Retina (tissue), 1 donor: Measurements from ENCODE around the gene RAET1L.
"Not testable (repeated sequence)": the region's sequence is repeated elsewhere in the genome, so short reads cannot be mapped to it uniquely, and the experiment has no call there.

Source experiments
- DNase-seq: peaks from one replicate; pipeline ENCODE4 v3.0.0-alpha.2; 2016

Gene RAET1L

DNA sequence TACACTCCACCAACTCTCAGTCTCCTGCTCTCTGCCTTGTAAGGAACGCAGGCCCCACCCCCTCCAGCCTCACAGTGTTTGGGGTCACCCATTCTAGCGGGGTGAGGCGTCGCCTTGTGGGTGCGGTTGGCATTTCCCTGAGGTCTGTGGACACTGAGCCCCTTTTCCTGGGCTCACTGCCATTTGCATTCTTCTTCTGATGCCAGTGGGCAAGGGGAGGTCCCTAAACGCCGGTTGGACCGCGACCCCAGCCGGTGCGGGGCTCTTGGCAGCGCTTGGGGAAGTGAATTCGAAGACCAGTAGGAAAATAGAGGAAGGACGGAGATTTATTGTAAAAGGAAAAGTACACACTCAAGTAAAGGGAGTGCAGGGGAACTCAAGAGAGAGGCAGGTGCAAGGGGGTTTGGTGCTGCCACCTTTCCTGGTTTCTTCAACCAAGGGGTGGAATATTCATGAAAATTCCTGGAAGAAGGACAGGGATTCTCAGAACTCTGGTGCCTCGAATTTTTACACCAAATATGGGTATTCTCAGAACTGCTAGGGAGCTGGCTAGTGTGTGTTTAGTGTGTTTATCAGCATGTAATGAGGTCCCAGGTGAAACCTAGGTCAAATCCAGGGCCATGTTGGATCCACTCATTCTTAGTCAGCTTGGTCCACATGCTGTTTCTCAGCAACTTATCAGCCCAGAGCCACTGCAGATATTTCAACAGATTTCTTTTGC lies 9.9 kb downstream of the RAET1L start:
- peak; percentile 49 for DNase-seq

DNA sequence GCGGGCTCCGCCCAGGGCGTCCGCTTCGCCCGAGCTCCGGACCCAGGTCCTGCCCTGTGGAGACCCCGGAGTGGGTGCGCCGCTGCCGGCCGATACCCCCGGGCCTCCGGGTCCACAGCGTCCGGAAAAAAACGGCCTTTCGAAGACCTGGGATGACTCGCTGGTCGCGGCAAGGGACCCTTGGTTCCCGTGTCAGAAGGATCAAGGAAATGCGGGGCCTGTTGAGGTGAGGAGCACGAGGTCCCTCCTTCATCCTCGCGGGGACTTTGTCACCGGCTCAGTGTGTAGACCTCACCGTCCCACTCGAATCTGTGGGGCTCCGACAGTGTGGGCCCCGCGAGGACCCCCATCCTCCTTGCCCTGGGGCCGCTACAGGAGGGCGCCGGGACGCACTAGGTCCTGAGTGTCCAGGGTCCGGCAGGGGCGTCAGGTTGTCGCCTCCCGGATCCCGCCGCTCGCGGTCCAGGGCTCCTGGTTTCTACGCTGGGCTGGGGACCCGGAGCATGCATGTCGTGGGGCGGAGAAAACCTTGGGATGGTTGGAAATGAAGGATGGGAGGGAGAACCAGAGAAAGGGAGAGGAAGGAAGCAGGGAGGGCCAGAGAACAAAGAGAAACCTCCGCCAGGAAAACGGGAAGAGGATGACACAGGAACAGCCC lies 10.6 kb downstream of the RAET1L start:
- DNase-seq = not testable (repeated sequence)

DNA sequence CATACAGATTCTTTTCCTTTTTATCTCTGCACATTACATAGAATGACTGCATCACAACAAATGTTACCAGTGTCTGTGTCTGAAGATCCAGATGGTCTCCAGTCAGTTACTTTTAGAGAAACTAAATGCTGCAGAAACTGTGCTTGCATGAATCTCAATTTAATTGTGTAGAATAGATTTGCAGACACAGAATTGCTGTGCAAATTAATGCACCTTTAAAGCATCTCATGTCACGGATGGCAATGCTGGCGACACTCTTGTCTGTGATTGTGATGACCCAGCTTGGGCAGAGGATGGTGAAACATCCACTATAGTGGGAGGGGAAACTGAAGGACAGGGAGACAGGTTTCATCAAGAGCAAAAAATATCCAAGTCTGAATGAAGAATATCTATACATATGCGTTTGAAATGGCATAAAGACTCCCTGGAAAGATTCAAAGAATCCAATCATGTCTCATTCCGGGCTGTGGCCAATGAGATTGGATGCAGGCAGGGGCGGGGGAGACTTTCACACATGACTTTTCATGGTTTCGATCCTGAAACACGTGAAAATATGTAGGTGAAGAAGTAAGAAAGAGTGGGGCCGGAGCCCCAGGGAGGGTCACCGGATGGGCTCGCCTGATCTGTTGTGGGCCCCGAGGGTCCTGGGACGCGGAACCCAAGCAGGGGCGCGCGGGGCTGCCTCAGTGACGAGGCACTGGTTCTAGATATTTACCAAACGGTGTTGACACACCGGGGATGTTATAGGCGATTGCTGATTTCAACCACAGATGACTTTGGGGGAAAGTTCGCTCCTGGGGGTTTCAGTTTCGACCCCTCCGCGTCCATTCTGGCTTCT lies 11.3 kb downstream of the RAET1L start:
- not testable (repeated sequence) for DNase-seq

DNA sequence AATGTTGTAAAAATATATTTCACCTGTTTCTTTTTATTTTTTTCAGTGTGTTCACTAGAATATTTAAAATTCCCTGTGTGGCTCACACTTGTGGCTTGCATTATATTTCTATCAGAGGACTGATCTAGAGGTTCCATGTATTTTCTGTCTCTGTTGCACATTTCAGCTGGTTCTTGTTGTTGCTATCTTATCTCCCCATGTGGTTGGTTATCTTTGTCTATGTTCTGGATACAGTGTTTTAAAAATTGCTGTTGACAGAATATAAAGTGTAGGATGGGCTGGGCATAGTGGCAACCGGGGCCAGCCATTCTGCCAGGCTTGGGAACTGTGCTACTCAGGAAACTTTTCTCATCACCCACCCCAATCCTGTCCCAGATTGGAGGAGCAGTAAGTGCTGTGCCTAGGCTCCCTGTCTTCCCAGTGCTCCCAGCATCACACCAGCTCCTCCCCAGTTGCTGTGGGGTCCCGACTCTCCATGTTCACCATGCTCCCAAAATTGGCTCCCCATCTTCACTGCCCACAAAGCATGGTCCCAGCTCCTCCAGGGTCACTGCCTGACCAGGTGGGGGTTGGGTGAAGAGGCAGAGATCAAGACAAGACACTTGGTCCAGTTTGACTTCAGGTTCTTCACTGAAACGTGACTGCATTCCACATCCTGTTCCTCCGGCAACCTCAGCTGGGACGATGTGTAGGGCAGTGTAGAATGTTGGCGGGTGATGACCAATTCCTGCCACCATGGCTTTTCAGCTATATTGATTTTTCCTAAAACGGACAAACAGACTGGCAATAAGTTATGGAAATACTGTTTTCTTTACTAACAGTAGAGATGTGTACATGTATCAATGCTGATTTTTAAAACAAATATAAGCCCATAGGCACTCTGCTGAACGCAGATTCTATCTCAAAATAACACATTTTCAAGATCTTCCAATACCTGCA lies 12.2 kb downstream of the RAET1L start:
- DNase-seq = not testable (repeated sequence)

DNA sequence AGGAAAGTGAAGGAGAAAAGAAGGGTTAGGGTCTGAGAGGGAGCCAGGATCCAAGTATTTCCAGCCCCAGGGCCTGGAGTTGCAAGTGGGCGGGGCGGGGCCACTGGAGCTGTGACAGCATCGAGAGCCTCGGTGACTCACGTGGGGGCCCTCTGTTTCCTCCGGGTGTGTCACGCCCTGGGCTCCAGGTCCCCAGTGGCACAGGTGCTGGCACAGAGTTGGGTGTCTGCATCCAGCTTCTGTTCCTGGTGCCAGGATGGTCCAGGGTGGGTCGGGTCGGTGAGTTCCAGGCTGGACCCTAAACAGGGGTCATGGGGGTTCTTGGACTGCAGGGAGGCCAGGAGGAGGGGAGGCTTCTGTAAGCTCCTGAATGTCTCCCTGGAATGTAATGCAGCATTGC lies 16.7 kb downstream of the RAET1L start:
- DNase-seq = no peak

DNA sequence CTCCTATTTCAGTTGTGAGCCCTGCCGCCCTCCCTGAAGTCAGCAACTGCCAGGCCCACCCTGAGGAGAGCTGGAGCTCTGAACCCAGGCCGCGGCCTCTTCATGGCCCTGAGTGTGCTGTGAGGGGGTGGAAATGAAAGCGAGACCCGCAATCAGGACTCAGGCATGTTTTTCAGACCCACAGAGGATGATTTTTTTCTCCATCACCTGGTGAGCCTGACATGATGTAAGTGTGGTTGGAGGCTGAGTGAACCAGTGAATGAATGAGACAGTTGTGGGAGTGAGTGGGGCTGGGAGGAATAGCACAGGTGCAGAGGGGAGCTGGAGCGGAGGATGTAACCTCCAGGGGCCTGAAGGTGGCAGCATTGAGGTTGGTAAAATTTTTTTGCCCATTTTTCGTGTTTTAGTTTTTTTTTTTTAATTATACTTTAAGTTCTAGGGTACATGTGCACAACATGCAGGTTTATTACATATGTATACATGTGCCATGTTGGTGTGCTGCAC lies 18.3 kb downstream of the RAET1L start:
- DNase-seq = peak; percentile 35

DNA sequence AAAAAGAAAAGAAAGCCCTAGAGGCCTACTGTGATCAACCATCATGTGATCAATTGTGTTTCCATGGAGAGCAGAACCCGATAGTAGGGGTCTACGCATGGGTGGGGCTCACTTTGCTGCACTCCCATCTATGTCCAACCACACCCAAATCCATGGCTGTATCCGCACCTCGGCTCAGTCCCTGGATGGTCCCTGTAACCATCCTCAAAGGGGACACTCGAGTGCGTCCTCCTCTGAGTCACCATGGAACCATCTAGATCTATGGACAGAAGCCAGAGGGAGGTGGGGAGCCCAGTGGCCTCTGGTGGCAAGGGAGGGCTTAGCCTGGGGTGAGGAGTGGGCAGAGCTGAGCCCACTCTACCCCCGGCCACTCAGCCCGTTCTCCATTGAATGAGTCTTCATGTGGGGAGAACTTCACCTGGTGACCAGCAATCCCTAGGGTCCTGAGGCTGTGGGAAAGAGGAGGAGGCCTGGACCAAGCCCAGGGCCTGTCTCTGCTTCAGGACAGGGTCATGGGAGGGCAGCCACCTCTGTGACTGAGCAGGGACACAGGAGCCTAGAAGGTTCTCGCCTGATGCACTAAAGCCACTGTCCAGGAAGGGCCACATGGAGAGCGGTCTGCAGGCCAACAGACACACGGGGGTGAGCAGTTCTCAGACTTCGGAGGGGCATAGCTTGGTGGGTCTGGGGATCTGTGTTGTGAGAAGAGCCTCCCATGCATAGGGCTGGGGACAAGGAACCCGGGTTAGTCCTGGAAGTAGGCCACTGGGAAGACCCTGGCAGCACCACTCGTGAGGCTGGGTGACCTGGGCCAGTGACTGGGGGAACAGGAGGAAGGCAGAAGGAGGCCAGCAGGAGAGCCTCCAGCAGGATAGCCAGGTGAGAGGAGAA lies 19.3 kb downstream of the RAET1L start:
- no peak for DNase-seq

DNA sequence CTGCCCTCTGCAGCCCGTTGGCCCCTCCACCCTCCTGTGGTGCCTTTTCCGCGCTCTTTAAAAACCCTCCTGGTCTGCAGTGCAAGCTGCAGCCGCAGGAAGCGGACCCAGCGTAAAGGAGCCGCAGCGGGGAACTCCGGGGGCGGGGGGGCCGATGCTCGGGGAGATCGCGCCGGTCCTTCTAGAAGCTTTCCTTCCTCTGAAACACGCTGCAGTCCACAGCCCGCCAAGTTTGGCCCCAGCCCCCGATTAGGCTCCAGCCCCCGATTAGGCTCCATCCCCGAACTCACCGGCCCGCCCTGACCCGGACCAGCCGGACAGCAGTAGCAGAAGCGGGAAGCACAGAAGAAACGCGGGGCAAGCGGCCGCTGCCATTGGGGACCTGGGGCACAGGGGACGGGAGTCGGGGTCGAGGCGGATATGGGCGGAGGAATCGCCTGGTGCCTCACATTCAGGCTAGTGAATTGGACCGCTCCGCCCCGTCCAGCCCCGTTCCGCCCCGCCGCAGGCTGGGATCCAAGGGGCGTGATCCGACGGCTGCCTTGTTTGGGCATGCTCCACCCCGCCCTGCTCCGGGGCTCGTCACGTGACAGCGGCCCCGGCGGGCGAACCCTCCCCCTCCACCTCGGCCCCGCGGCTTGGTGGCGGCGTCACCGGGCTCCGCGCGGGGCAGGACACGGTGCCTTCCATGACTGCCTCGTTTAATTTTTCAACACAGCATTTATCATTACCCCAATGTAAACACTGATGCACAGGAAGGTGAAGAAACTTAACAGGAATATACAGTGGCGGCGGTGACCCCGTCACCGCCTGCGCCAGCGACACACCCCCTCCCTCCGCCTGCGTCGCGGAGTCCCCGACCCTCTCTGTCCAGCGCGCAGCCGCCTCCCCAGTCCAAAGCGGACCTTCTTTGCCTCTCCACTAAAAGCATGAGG lies 20.3 kb downstream of the RAET1L start:
- peak; percentile 93 for DNase-seq

DNA sequence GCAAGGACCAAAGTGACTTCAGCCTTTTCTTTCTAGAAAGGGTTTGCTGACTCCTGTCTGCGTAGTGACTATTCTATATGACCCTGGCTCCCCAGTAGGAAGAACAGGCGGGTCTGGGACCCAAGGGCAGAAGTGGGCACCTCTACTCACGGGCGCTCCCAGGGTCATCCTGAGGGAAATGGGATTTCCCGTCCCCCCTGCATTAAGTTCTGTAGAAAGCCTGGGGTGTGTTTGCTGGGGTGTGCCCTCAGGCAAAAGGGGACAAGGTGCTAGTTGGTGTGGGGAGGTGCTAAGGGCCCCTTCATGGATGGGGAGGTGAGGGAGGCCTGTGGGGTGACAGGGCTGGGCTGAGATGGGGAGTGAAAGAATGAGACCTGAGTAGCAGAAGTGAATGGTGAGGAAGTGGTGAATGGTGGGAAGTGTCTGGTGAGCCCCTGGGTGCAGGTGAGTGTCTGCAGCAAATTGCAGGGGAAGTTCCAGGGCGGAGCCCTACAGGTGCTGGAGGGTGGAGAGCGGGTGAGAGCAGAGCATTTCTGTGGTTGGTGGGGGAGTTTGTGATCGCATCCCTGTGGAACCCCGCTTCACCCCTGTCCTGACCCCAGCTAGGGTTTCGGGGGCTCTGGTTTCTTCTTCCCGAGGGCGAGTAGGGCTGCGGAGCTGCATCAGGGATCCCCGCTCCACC lies 21.1 kb downstream of the RAET1L start:
- no peak for DNase-seq

DNA sequence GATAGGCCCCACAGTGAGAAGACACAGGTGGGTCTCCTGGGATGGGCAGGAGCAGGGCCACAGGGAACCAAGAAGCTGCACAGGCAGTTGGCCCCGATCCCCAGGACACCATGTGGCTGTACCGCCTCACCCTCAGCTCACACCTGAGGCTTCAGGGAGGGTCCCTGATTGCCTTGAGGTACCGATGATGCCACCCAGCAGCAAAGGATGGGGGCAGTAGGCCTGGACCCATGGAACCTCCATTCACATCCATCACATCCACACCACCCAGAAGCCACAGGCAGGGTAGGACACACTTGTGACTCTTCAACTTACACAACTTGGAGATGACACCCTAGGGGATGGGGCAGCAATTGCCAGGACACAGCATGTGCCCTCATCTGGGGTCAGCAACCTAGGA lies 21.7 kb downstream of the RAET1L start:
- not testable (repeated sequence) for DNase-seq

DNA sequence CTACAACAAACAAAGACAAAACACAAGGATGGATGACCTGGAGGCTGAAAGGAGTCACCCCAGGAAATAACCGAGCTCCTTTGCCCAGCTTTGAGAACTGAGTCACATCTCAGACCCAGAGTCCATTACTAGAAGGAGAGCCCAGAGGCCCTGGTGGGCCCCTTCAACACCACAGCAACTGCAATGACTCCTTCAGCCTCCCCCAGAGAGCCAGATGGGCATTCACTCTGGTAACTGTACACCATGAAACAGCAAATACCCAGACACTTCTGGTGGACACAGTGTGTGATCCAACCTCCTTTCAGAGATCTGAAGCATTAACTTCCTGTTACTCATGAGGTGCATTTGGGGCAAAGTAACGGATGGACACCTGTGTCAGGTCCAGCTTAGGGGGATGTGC lies 22.6 kb downstream of the RAET1L start:
- no peak for DNase-seq

DNA sequence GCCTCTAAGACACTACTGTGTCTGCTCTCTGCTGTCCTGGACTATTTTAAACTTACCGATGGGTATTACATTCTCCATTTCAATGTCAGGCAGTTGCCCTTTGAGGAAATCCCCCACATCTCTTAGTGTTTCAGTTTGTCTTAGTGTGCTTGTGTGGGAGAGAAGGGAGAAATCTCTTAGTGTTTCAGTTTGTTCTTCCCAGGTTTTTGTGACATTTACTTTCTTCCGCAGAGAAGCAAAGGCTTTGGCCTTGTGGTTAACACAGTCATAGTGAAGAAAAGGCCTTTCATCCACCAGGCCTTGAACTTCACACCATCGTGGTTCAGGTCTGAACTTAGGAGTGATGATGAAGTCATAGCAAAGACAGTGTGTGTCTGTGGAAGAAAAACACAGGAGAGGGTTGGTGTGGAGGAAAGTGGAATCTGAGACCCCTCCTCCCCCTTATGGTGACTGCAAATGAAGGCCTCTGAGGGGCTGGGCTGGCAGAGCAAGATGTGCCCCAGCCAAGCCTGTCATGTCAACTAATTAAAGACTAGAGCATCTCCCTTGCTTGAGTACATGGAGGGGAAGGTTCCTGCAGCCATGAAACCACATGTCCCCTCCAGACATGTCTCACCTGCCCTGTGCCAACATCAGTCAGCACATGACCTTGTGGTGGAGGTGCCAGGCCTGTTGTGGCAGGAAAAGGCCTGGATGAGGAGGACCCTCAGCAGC lies 23.9 kb downstream of the RAET1L start:
- DNase-seq = no peak

DNA sequence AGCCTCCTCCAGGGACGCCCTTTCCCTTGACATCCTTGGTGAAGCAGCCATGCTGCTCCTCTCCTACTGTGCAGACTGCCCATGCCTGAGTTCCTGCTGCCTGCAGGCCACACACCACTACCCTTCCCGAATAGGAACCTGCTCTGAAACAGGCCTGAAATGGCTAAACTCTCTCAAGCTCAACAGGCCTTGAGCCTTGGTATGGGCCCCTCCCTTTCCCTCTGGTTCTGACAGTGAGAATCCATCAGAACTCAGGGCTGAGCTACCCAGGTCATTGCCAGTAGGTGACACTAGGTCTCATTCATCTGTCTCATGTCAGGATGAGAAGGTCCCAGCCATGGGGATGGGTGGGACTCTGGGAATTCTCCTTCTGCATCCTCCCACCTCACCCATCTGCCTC lies 25.7 kb downstream of the RAET1L start:
- DNase-seq = no peak

DNA sequence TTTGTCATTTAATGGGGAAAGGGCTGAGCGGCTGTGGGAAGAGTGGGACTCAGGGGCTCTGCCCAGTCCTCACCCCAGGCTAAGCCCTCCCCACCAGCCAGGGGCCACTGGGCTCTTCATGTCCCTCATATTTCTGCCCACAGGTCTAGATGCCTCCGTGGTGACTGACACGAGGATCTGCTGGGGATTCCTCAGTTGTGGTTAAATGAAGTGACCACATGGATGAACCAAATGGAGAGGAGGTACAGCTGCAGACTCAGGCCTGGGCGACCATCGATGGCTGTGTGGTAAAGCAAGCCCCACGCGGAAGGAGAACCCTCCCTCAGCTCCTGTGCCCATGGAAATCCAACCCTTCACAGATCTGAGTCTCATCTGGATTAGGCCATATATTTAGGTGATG lies 29.4 kb downstream of the RAET1L start:
- no peak for DNase-seq

DNA sequence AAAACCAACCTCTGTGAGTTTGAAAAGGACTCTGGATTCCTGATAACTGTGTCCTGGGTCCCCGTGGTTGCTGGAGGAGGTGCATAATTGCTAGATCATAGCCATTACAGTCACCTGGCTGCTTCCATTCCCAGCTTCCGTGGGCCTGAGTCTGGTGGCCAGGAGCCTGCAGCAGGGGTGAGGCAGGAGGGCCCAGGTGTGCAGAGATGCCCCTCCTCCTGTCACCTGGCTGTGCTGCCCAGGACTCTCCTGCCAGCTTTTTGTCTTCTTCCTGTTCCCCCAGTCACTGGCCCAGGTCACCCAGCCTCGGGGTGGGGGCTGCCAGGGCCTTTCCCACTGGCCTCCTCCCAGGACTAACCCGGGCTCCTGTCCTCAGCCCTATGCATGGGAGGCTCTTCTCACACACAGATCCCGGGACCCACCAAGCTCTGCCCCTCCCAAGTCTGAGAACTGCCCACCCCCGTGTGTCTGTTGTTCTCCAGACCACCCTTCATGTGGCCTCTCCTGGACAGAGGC lies 30.0 kb downstream of the RAET1L start:
- no peak for DNase-seq

DNA sequence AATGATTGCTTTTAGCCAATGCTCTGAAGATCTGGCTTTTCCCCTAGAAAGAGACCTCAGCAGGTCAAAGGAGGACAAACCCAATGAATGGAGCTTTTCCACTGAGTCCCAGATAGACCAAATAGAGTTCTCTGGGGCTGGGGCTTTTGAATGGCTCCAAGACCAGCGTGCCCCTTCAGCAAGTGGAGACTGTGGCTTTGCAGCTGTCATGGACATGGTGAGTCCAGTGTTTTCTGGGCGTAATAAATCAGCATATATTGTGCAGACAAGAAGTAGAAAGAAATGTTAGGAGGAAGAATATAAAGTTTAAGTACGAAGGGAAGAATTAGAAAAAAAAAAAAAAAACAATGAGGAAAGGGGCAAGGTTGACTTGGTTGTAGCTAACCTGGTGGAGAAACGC lies 33.5 kb downstream of the RAET1L start:
- DNase-seq = peak; percentile 32

DNA sequence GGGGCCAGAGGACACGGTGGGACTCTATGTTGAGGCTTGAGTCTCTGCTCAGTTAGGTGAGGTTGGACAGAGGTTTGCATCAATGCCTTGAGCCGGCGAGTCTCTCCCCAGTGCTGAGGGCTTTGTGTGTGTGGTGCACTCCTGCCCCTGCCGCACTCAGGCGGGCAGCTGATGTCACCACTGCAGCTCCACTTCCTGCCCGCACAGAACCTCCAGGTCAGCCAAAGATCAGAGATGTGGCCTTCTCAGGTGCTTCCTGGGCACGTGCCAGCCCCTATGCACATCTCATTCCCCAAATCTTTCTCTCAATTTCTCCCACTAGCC lies 33.9 kb downstream of the RAET1L start:
- DNase-seq = not testable (repeated sequence)

DNA sequence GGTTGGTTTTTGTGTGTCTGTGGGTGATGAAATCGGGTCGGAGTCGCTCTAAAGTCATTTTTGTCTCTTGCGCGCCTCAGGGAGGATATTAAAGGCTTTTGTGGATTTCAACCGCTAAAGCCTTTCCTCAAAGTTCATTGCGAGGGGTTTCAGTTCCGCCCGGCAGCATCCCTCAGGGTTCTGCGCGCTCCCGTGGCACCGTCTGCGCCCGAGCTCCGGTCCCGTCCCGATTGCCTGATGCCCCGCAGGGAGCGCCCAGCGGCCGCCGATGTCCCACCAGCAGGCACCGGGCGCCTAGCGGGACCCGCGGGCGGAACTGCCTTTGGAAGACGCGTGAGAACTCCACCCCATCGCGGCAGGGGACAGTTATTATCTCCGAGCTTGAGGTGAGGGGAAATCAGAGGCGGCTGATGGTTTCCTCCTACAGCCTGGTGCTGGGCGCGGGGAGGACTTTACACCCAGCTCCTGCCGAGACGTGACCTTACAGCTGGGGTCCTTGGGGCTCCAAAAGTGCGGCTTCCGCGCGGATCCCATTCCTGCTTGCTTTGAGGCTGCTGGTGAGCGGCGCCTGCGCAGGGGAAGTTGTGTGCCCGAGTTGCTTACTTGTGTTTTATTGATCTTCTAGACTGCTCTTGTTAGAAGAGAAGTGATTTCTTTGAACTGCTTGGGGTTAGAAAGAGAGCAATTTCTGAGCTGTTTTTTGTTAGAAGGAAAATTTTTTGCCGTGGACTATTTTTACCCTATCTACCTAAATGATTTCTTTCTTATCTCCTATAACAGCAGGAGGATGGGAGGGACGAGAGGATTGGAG lies 34.5 kb downstream of the RAET1L start:
- peak; percentile 80 for DNase-seq
